HepG2 (cell line): ENCODE results near the gene POGLUT3. TPM values are rescaled to one million over a fixed set of nuclear protein-coding genes. Genes with fewer than 3 reads are reported as not detected.

Source experiments
- ATAC-seq: fragments of 200-7000 bp; cut with Tn5 transposase; 3 replicates; pipeline ENCODE4 v1.9.1; 2020; ENCODE audit warnings: mild to moderate bottlenecking, moderate library complexity
- BruUV-seq: library from RNA; stranded (reverse); fragments of 400-500 nt; replicated peaks from 2 replicates; lab custom pipeline; 2021; lab: Mats Ljungman, UMichigan
- CTCF ChIA-PET: fragments of 300-600 bp; formaldehyde crosslinking; extraction: SDS; loops from one replicate; lab custom pipeline; 2021; ENCODE audit warnings: low total read pairs, inconsistent platforms, low intra/inter-chr PET ratio; lab: Yijun Ruan, JAX
- POLR2A ChIA-PET: fragments of 350-600 bp; sonication (Branson Sonifier 250); formaldehyde crosslinking; loops from one replicate; lab custom pipeline; 2020; ENCODE audit warnings: antibody characterized with exemption, inconsistent platforms; lab: Yijun Ruan, JAX
- DNase-seq: peaks from one replicate; pipeline ENCODE4 v3.0.0-alpha.2; 2015; ENCODE audit warnings: low spot score
- FAIRE-seq: peaks from 3 replicates; lab custom pipeline; 2011; peaks lifted over from hg19 to GRCh38; lab: Jason Lieb, UNC
- H2AFZ ChIP-seq: one replicate; pipeline ENCODE4 v1.6.1; 2011; ENCODE audit warnings: low read length, inconsistent platforms
- H3K27ac ChIP-seq: fragments of 300-600 bp; 3 replicates; pipeline ENCODE4 v1.8.0; 2011; ENCODE audit warnings: mixed run types, mild to moderate bottlenecking, mixed read lengths, low read length, inconsistent platforms; ENCODE audit not compliant: insufficient read depth; ENCODE audit errors: extremely low read length
- H3K27me3 ChIP-seq, 2 experiments: fragments of 200-600 bp in 1 of 2; 2 replicates in 1 of 2; 3 replicates in 1 of 2; pipeline versions ENCODE4 v1.6.0 to v1.8.0; 2011; ENCODE audit warnings: low read length in 2 of 2, mild to moderate bottlenecking in 2 of 2, moderate library complexity in 2 of 2, inconsistent platforms in 1 of 2; ENCODE audit not compliant: insufficient read depth in 2 of 2, control insufficient read depth in 1 of 2
- H3K36me3 ChIP-seq, 2 experiments: fragments of 200-600 bp in 1 of 2; replicated peaks in 1 of 2; 2 replicates in 1 of 2; 3 replicates in 1 of 2; pipeline versions ENCODE4 v1.5.1 to v1.8.0; 2011; ENCODE audit warnings: low read length in 2 of 2, inconsistent platforms in 1 of 2; ENCODE audit not compliant: insufficient read depth in 2 of 2, control insufficient read depth in 1 of 2
- H3K4me1 ChIP-seq: 2 replicates; pipeline ENCODE4 v1.5.1; 2012; ENCODE audit warnings: low read length, inconsistent platforms; ENCODE audit not compliant: insufficient read depth
- H3K4me2 ChIP-seq: 2 replicates; pipeline ENCODE4 v1.6.0; 2011; ENCODE audit warnings: low read depth, low read length, inconsistent platforms
- H3K4me3 ChIP-seq, 3 experiments: fragments of 200-600 bp in 1 of 3; sonication (generic), shearing (Covaris generic) in 1 of 3; replicated peaks in 1 of 3; 2 replicates each; pipeline ENCODE4 v1.5.1; 2011 to 2016; ENCODE audit warnings: low read length in 3 of 3, inconsistent platforms in 2 of 3, low read depth in 2 of 3, mild to moderate bottlenecking in 2 of 3, control low read depth in 1 of 3, mixed read lengths in 1 of 3; ENCODE audit not compliant: insufficient read depth in 1 of 3
- H3K79me2 ChIP-seq: one replicate; pipeline ENCODE4 v1.6.1; 2011; ENCODE audit warnings: low read length, inconsistent platforms; ENCODE audit not compliant: insufficient read depth
- H3K9ac ChIP-seq: 2 replicates; pipeline ENCODE4 v1.6.0; 2011; ENCODE audit warnings: mild to moderate bottlenecking, low read depth, low read length, inconsistent platforms; ENCODE audit not compliant: insufficient read depth
- H3K9me3 ChIP-seq: 2 replicates; pipeline ENCODE4 v1.5.1; 2012; ENCODE audit warnings: mild to moderate bottlenecking, low read length
- H4K20me1 ChIP-seq: 2 replicates; pipeline ENCODE4 v1.6.0; 2011; ENCODE audit warnings: inconsistent platforms, mild to moderate bottlenecking, low read length, moderate library complexity; ENCODE audit not compliant: insufficient read depth
- BHLHE40 ChIP-seq: IDR thresholded peaks from 2 replicates; pipeline ENCODE4 v1.6.1; 2011; ENCODE audit warnings: low read length, improper control_type of control experiment
- CENPT ChIP-seq: sonication (generic); formaldehyde crosslinking; IDR thresholded peaks from 2 replicates; pipeline ENCODE4 v1.8.0; 2022; ENCODE audit warnings: low read depth, mild to moderate bottlenecking, moderate library complexity, missing genetic modification reagents
- JDP2 ChIP-seq: sonication (generic); formaldehyde crosslinking; IDR thresholded peaks from 2 replicates; pipeline ENCODE4 v1.8.1; 2022; ENCODE audit warnings: missing genetic modification reagents, borderline replicate concordance
- NFKB2 ChIP-seq: sonication (generic); formaldehyde crosslinking; IDR thresholded peaks from 2 replicates; pipeline ENCODE4 v1.4.0; 2020; ENCODE audit warnings: missing genetic modification reagents, borderline replicate concordance
- PCBP1 ChIP-seq: fragments of 200-400 bp; formaldehyde crosslinking; IDR thresholded peaks from 2 replicates; pipeline ENCODE4 v1.6.1; 2017; ENCODE audit warnings: mild to moderate bottlenecking, low read depth, low read length, borderline replicate concordance
- SAP130 ChIP-seq: IDR thresholded peaks from 2 replicates; pipeline ENCODE4 v1.6.1; 2016; ENCODE audit warnings: low read depth
- TRAFD1 ChIP-seq: sonication (generic); formaldehyde crosslinking; IDR thresholded peaks from 2 replicates; pipeline ENCODE4 v1.5.1; 2020; ENCODE audit warnings: missing genetic modification reagents, mild to moderate bottlenecking, borderline replicate concordance
- U2AF2 ChIP-seq: fragments of 200-400 bp; formaldehyde crosslinking; IDR thresholded peaks from 2 replicates; pipeline ENCODE4 v1.6.1; 2017; ENCODE audit warnings: low read depth, mild to moderate bottlenecking, low read length
- ZKSCAN8 ChIP-seq: IDR thresholded peaks from 2 replicates; pipeline ENCODE4 v1.6.1; 2016; ENCODE audit warnings: borderline replicate concordance, missing genetic modification reagents, missing compliant biosample characterization
- ZNF367 ChIP-seq: sonication (generic); formaldehyde crosslinking; IDR thresholded peaks from 2 replicates; pipeline ENCODE4 v1.4.0; 2020; ENCODE audit warnings: missing genetic modification reagents, borderline replicate concordance
- ZNF407 ChIP-seq: sonication (generic); formaldehyde crosslinking; IDR thresholded peaks from one replicate; pipeline ENCODE4 v1.5.1; 2020; ENCODE audit warnings: mild to moderate bottlenecking, missing genetic modification reagents; ENCODE audit errors: not compliant biosample characterization
- ZNF644 ChIP-seq: IDR thresholded peaks from 2 replicates; pipeline ENCODE4 v1.6.1; 2016; ENCODE audit warnings: low read depth
- ZSCAN22 ChIP-seq: sonication (generic); formaldehyde crosslinking; IDR thresholded peaks from 2 replicates; pipeline ENCODE4 v1.4.0; 2020; ENCODE audit warnings: mild to moderate bottlenecking, missing genetic modification reagents
- WGBS: methylation state at CpG from one replicate; pipeline ENCODE4 v1.1.6; 2017; ENCODE audit warnings: low lambda C conversion rate; 5-methylcytosine and 5-hydroxymethylcytosine counted together
- in situ Hi-C: cut with HindIII; loops from 2 replicates; pipeline ENCODE4 v1.10.0; 2017; ENCODE audit warnings: low pct_unique_long_range_greater_than_20kb; ENCODE audit not compliant: extremely low pct_ligation_motif_present
- intact Hi-C: fragments of 100-400 bp; cut with micrococcal nuclease; formaldehyde crosslinking; loops from one replicate; pipeline ENCODE4 v1.10.0; 2022; ENCODE audit not compliant: unreplicated experiment
- polyA plus RNA-seq, 8 experiments: library from polyadenylated mRNA; depleted of rRNA in 3 of 8; stranded (reverse) in 7 of 8; unstranded in 1 of 8; fragments of >200 nt; fragmentation: Illumina TruSeq in 4 of 8; extraction: Trizol in 4 of 8; gene quantifications; 2 replicates each; pipeline versions ENCODE4 v1.2.1 to v1.2.3, GENCODE V29; 2011 to 2016; ENCODE audit warnings: low read depth in 4 of 8, missing spikeins in 1 of 8, mixed read lengths in 1 of 8; ENCODE audit not compliant: insufficient read depth in 1 of 8
- total RNA-seq, 5 experiments: library from RNA; depleted of rRNA; stranded (reverse); fragments of >200 nt; fragmentation: Illumina TruSeq; extraction: Trizol; gene quantifications; 2 replicates each; pipeline ENCODE4 v1.2.3, GENCODE V29; 2016; ENCODE audit warnings: low read depth in 1 of 5

The POGLUT3 gene
- total and polyA plus RNA-seq, 2 of the 13 experiments (the other 11 are each of a cell fraction or from before 2014, with no cell fraction given) = 14.3 to 22.0 TPM

GRCh38 chr11:108530426-108530825, 32.2 kb upstream of the POGLUT3 start (continued):
- TF ChIP-seq PCBP1 = no peak
- TF ChIP-seq ZSCAN22 (CRISPR knock-in tag) = no peak
- TF ChIP-seq JDP2 (CRISPR knock-in tag) = no peak
- TF ChIP-seq ZNF644 (CRISPR knock-in tag) = no peak

GRCh38 chr11:108527382-108527781, 29.2 kb upstream of the POGLUT3 start:
- ATAC-seq = no peak
- no peak for TF ChIP-seq NFKB2 (CRISPR knock-in tag)
- TF ChIP-seq TRAFD1 = no peak
- no peak for TF ChIP-seq ZNF407 (CRISPR knock-in tag)
- no peak for TF ChIP-seq SAP130
- TF ChIP-seq CENPT = no peak
- no peak for TF ChIP-seq U2AF2
- TF ChIP-seq BHLHE40 = no peak
- TF ChIP-seq ZNF367 (CRISPR knock-in tag) = no peak
- no peak for TF ChIP-seq ZKSCAN8 (CRISPR knock-in tag)
- H3K4me1 ChIP-seq = no peaks in the 10 kb centered on the region
- in situ Hi-C loops = no loop called here
- no peaks in the 10 kb centered on the region for H4K20me1 ChIP-seq
- 55% methylated on average over 6 of the region's 6 CpGs for WGBS
- FAIRE-seq = no peak
- no peak for DNase-seq
- no peak overlapping the region for H3K4me3 ChIP-seq
- no peaks in the 10 kb centered on the region for H3K36me3 ChIP-seq
- H3K79me2 ChIP-seq = no peaks in the 10 kb centered on the region
- BruUV-seq = no TSS peak
- ChIA-PET CTCF (no interaction called here), POLR2A (no interaction called here)
- H3K27ac ChIP-seq = no peak overlapping the region
- no peaks in the 10 kb centered on the region for H3K9me3 ChIP-seq
- H3K9ac ChIP-seq = no peak overlapping the region
- intact Hi-C loops = no loop called here
- H2AFZ ChIP-seq = no peak overlapping the region
- H3K27me3 ChIP-seq = no peaks in the 10 kb centered on the region; a peak in 1 of 5 replicates
- H3K4me2 ChIP-seq = no peak overlapping the region
